GM18507 (cell line): ENCODE results near the gene BBLN.
A peak's percentile ranks its signal among the peaks of the same experiment; 100 is the strongest.
"Not testable (repeated sequence)": the region's sequence is repeated elsewhere in the genome, so short reads cannot be mapped to it uniquely, and the experiment has no call there.

ENCODE experiments used
- DNase-seq: peaks from one replicate; pipeline ENCODE4 v3.0.0; 2011; ENCODE audit warnings: low read depth; ENCODE audit not compliant: insufficient read length; ENCODE audit errors: extremely low spot score
- FAIRE-seq: peaks from 2 replicates; lab custom pipeline; 2011; peaks lifted over from hg19 to GRCh38; lab: Jason Lieb, UNC

BBLN gene

DNA sequence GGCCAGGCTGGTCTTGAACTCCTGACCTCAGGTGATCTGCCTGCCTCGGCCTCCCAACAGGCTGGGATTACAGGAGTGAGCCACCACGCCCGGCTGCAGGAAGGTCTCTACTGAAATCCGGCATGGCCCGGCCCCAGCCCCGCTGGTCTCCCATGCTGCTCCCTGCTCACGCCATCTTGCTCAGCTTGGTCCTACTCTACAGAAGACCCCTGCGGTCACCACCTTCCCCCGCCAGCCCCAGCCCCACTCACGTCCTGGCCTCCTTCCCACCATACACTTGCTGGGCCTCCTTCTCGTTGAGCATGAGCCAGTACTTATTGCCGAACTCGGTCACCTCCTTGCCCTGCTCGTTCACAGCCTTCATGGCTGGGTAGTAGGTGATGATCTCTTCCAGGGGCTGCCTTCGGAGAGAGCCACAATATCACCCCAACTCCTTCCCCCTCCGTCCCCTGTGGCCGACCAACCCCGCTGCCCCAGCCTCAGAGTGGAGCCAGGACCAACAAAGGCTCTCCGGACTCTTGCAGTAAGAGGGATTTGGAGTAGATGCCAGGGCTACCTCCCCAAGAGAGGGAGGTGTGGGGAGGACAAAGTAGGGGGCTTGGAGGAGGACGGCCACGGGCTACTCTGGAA, 36.5 kb upstream of the BBLN start:
- no peak for DNase-seq
- FAIRE-seq, result no peak

DNA sequence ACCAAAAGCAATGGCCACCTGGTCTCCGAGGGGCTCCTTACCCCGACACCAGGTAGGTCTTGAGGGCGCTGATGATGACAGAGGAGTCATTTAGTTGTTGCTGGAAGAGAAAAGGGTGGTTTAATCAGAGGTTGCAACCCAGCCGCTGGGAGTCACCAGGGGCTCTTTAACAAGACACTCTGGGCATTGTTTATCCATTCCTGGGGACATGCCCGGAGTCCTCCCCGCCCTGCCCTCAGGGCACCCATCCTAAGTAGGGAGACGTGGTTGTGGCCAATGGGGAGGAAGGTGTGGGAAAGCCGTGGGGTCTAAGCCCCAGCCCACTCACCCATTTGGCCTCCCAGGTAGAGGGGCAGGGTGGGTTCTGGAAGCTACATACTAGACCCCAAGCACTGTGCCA, 35.6 kb upstream of the BBLN start:
- no peak for FAIRE-seq
- no peak for DNase-seq

GRCh38 chr9:128124873-128125579, 35.0 kb upstream of the BBLN start:
- no peak for DNase-seq
- FAIRE-seq, result peak; percentile 49

GRCh38 chr9:128125580-128126354, 34.3 kb upstream of the BBLN start:
- no peak for FAIRE-seq
- DNase-seq, result no peak

GRCh38 chr9:128127568-128127989, 32.5 kb upstream of the BBLN start, which contains the start of gene PTGES2:
PTGES2 (minus strand) TSS chr9:128127729; CDS start chr9:128127717, 12 bp downstream.
- FAIRE-seq, result peak; percentile 21
- peak; percentile 56 for DNase-seq

DNA sequence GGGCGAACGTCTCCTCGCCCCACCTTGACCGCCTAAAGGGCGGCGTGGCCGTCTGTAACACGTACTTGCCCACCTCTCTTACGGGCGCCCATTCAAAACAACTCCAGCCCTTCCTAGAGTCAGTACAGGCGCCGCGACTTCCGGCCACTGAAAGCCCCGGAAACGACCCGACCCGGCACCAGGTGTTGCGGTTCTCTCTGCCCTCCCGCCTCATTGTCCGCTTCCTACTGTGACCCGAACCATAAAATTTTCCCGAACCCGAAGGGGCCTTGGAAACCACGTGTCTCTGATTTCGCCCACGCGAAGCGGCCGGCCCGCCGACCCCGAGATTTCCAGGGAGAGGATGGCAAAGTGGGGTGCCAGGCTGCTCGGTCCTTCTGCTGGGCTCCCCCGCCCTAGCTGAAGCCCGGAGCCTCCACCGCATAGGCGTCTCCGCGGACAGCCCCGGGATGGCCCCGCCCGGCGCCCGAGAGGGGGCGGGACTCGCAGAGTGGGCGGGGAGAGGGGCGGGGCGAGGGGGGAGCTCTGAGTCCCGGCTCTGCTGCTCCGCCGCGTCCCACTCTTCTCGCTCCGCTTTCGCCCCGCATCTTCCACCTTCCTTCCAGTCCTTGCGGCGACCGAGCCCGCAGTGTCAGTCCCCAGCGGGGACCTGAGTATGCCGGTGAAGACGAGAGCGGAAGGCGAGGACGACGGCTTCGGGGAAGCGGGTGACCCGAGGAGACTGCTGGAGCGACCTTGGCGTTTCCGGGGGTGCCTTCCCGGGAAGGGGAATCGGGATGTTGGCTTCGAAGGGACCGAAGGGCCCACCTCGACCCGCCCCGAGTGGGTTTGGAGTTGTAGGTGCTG, 31.9 kb upstream of the BBLN start:
- FAIRE-seq (peak; percentile 79), DNase-seq (peak; percentile 63)

- DNase-seq (no peak), FAIRE-seq (no peak)
Observed at GRCh38 chr9:128128836-128129590, 31.1 kb upstream of the BBLN start.

- DNase-seq, result not testable (repeated sequence)
Observed at GRCh38 chr9:128129976-128130590, 30.0 kb upstream of the BBLN start.

DNA sequence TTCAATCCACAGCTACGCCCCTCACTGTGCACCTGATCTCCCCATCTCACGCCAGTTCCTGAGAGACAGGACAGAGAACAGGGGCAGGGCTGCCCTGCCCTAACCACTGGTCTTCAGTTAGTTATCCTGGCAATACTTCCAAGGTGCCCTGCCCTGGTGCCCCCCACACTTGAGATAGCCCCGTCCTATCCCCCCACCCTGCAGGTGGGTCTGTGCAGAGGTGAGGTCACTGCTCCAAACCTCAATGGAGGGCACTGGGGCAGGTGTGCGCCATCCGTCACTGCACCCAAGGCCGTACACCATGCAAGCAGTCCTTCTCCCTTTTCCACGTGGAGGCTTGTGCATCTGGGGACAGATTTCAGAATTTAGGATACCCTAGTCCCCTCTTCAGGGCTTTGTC, 29.4 kb upstream of the BBLN start:
- not testable (repeated sequence) for DNase-seq, FAIRE-seq

More at GRCh38 chr9:128129976-128130590, 30.0 kb upstream of the BBLN start:
- FAIRE-seq, result not testable (repeated sequence)

DNA sequence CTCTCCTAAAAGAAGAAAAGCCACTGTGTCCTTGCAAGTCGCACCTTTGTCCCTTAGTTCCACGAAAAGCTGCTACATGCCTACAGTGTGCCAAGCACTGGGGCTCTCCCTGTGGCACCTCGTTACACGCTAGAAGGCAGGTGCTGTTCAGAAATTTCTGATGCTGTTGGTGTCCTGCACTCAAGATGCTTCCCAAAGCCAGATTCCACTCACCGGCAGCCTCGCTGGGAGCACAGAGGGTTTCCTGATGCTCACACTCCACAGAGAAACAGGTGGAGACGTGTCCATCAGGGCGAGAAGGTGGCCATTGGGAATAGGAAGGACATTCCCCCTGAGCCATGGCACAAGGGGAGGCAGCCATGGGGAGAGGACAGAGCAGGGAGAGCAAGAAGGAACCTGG, 28.7 kb upstream of the BBLN start:
- DNase-seq, FAIRE-seq: not testable (repeated sequence)

GRCh38 chr9:128132139-128132538, 27.9 kb upstream of the BBLN start:
- DNase-seq, FAIRE-seq: not testable (repeated sequence)

DNA sequence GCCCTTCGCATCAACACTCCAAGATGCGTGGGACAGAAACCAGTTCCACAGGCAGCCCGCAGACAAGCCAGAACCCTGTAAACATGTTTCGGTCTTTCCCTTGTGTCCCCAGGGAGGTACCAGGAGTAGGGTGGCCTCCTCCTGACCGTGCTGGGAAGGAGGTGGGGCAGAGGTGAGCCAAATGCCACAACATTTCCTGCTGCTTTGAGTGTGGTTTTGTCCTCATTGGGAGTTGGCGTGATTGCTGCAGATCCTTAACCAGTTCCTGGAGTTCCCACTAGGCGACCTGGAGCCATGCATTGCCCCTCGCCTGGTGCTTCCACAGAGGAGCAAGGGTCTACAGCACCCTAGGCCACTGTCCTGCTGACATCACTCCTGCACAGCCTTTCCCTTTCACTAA, 24.5 kb upstream of the BBLN start:
- FAIRE-seq, DNase-seq: not testable (repeated sequence)

GRCh38 chr9:128136816-128137793, 23.0 kb upstream of the BBLN start:
- FAIRE-seq (no peak), DNase-seq (no peak)

DNA sequence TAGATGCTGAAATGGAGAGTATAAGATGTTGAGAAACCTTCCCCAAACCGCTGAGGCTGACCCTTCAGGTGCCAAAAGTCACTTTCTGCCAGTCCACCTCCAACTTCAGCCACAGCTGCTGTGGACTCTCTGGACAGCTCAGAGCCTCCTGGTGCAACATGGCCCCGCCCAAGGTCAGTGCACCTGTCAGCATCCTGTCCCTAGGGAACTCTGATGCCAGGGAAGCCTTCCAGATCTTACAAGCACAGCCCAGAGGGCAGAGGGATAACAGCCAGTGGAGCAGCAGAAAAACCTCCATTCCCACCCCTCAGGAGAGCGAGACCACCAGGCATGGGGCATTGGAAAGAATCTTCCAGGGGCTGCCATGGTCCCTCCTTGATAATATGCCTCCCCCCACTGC, 22.1 kb upstream of the BBLN start:
- DNase-seq, result no peak

DNA sequence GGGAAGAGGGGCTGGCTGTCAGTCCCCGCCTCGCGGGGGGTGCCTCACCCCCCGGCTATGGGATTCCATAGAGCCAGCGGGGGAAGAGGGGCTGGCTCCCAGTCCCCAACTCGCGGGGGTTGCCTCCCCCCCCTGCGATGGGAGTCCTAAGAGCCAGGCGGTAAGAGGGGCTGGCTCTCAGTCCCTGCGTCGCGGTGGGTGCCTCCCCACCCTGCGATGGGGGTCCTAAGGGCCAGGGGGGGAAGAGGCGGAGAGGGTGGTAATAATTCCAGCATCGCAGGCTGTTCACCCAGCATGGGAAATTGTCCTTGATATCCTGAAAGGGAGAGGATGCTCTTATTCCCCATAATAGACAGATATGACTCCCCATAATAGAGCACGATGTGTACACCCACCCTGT, 20.4 kb upstream of the BBLN start:
- FAIRE-seq (no peak), DNase-seq (no peak)

More for the DNA sequence above, 22.1 kb upstream of the BBLN start:
- FAIRE-seq, result no peak

- DNase-seq (no peak), FAIRE-seq (no peak)
Observed at GRCh38 chr9:128141604-128142003, 18.5 kb upstream of the BBLN start.

GRCh38 chr9:128142061-128142460, 18.0 kb upstream of the BBLN start:
- FAIRE-seq (no peak), DNase-seq (no peak)
